Stomach (tissue), 4 donors: ENCODE results near the gene GLIS2.
"Not testable (repeated sequence)": the region's sequence is repeated elsewhere in the genome, so short reads cannot be mapped to it uniquely, and the experiment has no call there.

Source experiments
- POLR2A ChIP-seq, 4 donors: fragments of 450-650 bp; IDR thresholded peaks; one replicate each; pipeline ENCODE4 v1.6.1; 2016; ENCODE audit warnings: antibody characterized with exemption in 4 of 4, control low read depth in 2 of 4, mild to moderate bottlenecking in 1 of 4, moderate library complexity in 1 of 4
- TF ChIP-seq, protein P1 (sequence below), 7 experiments: fragments of 450-650 bp in 4 of 7; fragments of 200-600 bp in 3 of 7; sonication (generic) in 3 of 7; IDR thresholded peaks; one replicate each; pipeline ENCODE4 v1.5.1; 2016 to 2019; ENCODE audit warnings: antibody characterized with exemption in 7 of 7, control low read depth in 2 of 7, mild to moderate bottlenecking in 1 of 7

DNA sequence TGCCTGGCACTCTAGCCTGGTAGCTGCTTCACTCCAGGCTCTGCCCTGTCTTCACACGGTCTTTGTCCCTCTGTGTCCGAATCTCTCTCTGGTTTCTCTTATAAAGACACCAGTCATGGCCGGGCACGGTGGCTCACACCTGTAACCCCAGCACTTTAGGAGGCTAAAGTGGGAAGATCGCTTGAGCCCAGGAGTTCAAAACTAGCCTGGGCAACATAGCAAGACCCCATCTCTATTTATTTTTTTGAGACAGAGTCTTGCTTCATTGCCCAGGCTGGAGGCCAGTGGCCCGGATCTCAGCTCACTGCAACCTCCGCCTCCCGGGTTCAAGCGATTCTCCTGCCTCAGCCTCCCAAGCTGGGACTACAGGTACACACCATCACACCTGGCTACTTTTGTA, 17.8 kb downstream of the GLIS2 start:
- not testable (repeated sequence) for TF ChIP-seq POLR2A (IDR thresholded peaks at IDR 0.05)
- TF ChIP-seq, protein P1, sequence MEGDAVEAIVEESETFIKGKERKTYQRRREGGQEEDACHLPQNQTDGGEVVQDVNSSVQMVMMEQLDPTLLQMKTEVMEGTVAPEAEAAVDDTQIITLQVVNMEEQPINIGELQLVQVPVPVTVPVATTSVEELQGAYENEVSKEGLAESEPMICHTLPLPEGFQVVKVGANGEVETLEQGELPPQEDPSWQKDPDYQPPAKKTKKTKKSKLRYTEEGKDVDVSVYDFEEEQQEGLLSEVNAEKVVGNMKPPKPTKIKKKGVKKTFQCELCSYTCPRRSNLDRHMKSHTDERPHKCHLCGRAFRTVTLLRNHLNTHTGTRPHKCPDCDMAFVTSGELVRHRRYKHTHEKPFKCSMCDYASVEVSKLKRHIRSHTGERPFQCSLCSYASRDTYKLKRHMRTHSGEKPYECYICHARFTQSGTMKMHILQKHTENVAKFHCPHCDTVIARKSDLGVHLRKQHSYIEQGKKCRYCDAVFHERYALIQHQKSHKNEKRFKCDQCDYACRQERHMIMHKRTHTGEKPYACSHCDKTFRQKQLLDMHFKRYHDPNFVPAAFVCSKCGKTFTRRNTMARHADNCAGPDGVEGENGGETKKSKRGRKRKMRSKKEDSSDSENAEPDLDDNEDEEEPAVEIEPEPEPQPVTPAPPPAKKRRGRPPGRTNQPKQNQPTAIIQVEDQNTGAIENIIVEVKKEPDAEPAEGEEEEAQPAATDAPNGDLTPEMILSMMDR (IDR thresholded peaks at IDR 0.05): not testable (repeated sequence)
